Activated naive CD4-positive, alpha-beta T cell treated with Interleukin-2 at 50 U/mL for 16 hours (primary cell): ENCODE results near the gene PPL.
"Not testable (repeated sequence)": the region's sequence is repeated elsewhere in the genome, so short reads cannot be mapped to it uniquely, and the experiment has no call there.

Source experiments
- DNase-seq: peaks from one replicate; pipeline ENCODE4 v3.0.0-alpha.2; 2020

The PPL gene

DNA sequence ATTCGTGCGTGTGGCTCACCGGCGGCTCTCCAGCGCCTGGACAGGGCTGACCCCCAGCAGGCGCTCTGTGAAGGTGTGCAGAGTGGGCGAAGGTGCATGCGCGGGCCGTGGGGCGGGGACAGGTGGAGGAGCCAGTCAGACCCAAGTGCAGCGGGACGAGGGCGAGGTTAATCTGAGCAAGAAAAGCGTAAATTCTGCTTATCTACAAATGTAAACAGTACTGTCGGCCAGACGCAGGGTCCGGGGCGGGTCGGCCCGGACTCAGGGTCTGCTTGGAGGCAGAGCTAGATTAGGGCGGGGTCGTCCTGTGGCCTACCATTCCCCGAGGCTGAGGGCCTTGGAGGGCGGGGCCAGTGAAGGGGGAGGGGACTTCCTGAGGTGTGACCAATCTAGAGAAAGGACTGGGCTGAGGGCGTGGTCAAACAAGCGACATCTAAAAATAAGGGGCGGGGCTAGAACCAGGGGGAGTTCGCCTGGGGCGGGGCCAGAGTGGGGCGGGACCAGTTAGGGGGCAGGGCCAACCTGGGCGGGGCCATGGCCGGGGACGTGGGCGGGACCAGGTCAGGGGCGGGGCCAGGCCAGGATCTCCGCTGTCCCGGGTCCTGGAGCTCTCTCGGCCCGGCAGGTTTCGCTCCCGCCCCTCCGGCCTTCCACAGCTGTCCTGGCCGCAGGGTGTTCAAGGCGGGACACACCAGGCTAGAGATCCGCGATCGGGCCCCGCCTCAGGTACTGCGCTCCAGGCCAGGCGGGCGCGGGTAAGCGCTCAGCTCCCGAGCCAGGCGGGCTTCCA lies 21.0 kb upstream of the PPL start, which contains the start of gene SEC14L5:
Gene SEC14L5 (plus strand): TSS at position 611 of the 790 bp plus-strand sequence. CDS start 994 bp downstream, outside the sequence.
- DNase-seq: peak; percentile 87

DNA sequence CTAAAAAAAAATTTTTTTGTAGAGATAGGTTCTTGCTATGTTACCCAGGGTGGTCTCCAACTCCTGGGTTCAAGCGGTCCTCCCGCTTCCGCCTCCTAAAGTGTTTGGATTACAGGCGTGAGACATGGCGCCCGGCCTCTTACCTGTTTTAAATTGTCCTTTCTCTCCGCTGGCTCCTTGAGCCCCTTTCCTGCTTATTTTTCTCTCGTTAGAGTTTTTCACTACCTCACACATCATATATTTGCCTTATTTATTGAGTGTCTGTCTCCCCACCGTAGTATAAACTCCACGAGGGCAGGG lies 20.4 kb upstream of the PPL start:
- no peak for DNase-seq

GRCh38 chr16:4954714-4955113 lies 17.8 kb upstream of the PPL start:
- no peak for DNase-seq

- DNase-seq: not testable (repeated sequence)
Observed at GRCh38 chr16:4951583-4951982, 14.6 kb upstream of the PPL start.

DNA sequence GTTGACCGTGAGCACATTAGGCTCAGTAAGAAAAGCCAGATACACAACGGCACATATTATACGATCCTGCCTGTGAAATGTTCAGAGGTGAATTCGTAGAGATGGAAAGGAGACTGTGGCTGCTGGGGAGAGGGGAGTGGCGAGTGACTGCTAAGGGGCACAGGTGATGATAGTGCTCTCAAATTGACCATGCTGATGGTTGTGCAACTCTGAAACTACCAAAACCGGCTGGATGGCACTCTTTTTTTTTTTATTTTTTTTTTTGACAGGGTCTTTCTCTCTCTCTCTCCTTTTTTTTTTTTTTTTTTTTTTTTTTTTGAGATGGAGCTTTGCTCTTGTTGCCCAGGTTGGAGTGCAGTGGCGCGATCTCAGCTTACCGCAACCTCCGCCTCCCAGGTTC lies 13.0 kb upstream of the PPL start:
- no peak for DNase-seq

DNA sequence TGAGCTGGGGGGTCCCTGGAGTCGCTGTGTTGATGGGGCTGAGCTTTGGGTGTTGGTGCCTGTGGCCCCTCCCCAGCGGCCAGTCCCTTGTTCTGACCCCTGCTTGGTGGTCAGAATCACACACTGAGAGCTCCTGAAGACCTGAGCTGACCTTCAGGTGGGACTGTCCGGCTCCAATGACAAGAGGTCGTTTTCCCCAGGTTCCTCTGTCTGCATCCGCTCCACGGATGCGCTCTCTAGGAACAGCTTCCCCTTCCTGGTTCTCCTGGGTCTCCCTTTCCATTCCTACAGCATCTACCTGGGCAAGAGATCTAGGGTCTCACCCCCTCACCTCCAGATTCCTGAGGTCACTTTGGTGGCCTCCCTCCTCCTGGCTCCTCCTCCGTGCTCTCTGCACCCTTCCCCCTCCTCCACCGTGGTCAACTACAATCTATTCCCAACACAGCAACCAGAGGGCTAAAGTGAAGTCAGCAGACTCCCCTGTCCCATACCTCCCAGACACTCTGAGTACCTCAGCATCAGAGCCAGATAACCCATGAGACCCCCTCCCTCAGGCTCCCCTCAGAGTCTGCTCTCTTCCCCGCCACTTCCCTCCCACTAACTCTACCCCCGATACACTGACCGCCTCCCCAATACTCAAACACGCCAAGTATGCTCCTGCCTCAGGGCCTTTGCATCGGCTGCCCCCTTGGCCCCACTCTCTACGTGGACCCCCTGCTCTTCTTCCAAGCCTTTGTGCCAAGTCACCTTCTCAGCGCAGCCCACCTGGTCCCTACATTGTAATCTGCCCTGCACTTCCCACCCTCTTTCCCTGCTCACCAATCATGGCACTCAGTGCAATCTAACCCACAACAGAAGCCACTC lies 12.2 kb upstream of the PPL start:
- DNase-seq: no peak

- DNase-seq: no peak
Observed at GRCh38 chr16:4947722-4948503, 11.0 kb upstream of the PPL start.

DNA sequence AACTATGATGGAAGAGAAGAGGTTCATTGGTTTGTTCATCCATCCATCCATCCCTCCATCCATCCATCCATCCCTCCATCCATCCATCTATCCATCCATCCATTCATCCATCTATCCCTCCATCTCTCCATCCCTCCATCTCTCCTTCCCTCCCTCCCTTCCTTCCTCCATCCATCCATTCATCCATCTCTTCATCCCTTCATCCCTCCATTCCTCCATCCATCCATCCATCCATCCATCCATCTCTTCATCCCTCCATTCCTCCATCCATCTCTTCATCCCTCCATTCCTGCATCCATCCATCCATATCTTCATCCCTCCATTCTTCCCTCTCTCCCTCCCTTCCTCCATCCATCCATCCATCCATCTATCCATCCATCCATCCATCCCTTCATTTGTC lies 10.0 kb upstream of the PPL start:
- DNase-seq: no peak

DNA sequence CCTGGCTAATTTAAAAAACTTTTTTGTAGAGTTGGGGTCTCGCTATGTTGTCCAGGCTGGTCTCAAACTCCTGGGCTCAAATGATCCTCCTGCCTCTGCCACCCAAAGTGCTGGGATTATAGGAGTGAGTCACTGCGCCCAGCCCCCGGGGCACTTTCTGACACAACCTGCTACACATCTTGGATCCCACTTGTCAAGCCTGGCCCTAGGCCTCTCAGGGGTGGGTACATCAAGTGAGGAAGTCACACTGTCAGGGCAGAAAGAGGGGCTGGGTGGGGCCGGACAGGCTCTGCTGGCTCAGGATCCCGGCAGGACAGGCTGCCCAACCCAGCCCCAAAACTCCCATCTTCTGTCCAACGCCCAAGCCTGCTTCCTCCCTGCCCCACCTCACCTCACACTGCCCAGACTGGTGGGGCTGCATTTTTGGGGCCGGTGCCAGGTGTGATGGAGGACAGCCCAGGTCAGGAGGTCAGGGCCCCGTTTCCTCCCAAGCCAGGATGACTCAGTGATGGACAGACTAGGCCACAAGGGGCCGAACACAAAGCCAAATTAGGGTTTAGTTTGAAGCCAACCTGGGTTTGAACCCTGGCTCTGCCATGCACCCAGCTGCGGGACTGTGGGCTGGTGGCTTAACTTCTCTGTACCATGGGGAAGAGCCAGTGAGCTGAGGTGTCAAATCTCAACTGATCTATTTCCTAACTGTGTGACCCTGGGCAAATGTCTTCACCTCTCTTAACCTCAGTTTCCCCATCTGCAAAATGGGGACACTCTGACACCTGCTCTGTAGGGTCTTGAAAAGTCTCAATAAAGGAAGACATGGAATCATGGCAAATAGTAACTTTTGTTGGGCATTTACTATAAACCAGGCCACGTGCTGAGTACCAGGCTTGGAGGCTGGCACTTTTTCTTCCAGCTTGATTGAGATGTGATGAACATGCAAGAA lies 8.9 kb upstream of the PPL start:
- DNase-seq: no peak

DNA sequence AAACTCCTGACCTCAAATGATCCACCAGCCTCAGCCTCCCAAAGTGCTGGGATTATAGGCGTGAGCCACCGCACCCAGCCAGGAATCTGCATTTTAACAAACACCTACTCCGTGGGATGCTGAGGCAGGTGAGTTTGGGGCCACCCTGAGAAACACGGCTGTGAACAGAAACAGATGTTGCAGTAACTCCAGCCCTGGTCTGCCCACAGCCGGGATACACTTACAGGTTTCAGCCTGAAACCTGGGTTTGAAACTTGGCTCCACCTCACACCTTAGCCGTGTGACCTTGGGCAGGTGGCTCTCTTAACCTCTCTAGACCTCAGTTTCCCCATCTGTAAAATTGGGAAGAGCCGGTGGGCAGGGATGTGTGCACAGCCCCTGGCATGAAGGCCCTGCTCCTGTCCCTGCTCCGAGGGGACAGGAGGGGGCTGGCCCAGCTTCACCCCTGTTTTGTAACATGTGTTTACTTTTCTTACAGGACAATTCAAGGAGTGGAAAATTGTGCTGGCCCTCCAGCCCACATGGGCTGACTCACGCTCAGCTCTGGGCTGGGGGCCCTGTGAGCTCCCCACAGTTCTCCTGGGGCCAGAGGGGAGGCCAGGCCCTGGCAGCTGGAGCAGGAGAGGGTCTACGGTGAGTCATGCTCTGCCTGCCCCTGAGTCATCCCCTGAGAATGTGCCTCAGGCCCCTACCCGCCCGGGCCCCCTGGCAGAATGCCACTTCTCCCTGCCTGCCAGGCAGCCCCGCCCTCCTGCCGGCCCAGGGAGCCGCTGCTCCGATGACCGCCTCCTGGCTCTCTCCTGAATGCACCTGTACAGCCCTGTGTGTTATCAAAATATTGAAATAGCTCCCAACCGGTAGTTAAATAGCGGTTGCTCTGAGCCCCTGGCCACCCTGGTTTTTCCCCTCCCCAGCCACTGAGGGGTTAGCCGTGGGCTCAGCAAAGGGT lies 7.7 kb upstream of the PPL start:
- no peak for DNase-seq

GRCh38 chr16:4942481-4942880 lies 5.5 kb upstream of the PPL start:
- DNase-seq: no peak

DNA sequence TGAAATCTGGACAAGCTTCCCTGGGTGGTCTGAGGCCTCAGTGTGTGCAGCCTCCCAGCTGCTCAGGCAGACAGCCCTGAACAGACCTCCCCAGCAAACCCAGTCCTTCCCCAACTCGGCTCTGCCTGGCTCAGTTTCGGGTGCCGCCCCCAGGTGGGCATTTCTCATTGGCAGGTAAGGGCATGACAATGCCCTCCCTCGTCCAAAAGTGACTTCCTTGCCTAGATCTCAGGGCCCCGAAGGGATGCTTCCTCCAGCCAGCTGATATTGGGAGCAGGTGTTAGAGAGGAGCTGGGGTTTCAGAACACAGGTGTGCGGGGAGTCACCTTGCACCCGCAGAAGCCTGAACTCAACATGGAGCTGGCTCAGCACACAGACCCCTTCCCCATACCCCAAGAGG lies 3.8 kb upstream of the PPL start:
- no peak for DNase-seq

GRCh38 chr16:4938683-4939030 lies 1.7 kb upstream of the PPL start:
- no peak for DNase-seq

- no peak for DNase-seq
Observed at GRCh38 chr16:4937782-4938682, 1.1 kb upstream of the PPL start.

DNA sequence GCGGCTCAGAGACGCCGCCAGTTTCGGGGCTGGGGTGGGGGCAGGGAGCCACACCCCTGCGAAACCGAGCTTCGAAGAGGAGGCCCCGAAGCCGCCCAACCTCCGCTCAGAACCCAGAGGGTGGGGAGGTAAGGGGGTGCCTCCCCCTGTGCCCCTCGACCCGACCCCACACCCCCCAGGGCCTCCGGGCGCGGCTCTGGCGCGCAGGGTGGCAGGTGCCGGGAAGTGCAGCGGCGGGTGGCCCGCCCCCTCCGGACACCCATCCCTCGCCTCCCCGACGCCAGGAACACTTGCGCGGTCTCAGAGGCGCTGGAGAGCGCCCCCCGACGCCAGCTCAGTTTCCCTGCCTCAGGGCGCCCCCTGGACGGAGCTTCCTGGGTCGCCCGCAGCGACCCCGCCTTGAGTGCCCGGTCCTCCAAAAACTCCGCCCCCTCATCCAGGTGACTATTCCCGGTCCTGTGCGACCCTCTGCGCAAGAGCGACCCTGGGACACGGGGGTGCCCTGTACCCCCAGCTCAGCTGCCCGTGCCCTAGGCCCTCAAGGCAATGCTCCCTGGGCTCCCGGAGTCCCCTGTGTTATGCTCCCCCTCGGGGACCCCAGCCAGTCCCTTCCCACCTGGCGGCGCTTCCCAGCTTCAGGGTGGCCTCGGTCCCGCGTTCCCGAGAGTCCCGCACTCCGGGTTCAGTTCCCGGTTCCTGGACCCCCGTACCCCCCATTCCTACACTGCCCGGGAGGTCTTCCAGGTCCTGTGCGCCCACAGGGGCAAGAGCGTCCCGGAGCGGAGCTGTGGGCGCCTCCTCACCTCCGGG lies 562 bp downstream of the PPL start:
- DNase-seq: no peak

DNA sequence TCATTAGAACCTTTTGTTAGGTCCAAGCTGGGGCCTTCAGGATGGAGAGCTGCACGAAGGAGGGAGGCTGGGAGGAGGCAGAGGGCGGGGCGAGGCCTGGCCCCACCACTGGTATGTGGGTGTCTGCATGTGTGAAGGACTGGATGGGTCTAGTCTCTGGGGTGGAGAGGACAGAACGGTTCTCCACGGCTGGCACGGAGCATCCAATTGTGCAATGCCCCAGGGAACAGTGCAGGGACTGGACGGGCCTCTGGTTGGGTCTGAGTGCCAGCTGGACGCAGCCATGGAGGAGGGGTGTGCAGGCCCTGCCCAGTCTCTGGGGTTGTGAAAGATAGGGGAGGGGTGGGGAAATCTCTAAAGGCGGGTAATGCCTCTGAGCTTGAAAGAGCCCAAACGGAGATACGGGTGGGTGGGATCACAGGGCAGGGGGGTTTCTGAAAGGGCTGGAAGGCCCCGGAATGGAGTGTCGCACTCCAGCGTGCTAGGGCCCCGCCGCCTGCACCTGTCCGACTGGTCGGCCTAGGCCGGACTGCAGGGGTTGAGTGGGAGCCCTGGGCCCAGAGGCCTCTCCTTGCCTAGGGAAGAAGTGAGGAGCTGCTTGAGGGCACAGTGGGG lies 1.6 kb downstream of the PPL start:
- DNase-seq: no peak

GRCh38 chr16:4934591-4934990 lies 2.4 kb downstream of the PPL start:
- no peak for DNase-seq

- DNase-seq: no peak
Observed at GRCh38 chr16:4933871-4934395, 3.0 kb downstream of the PPL start.

- DNase-seq: no peak
Observed at GRCh38 chr16:4933433-4933832, 3.5 kb downstream of the PPL start.
